Activated naive CD4-positive, alpha-beta T cell treated with Interleukin-2 at 50 U/mL for 16 hours (primary cell): ENCODE results near the gene RPS21.

Experiments
- DNase-seq: peaks from one replicate; pipeline ENCODE4 v3.0.0-alpha.2; 2020

Gene RPS21

GRCh38 chr20:62400021-62400420 is 13.1 kb downstream of the RPS21 start:
- DNase-seq, result no peak

GRCh38 chr20:62400541-62400940 is 13.6 kb downstream of the RPS21 start:
- no peak for DNase-seq

GRCh38 chr20:62401331-62401779 is 14.5 kb downstream of the RPS21 start:
- no peak for DNase-seq

GRCh38 chr20:62402456-62403150 is 15.7 kb downstream of the RPS21 start:
- no peak for DNase-seq

- DNase-seq, result no peak
These were observed 16.4 kb downstream of the RPS21 start for GRCh38 chr20:62403331-62403730.

GRCh38 chr20:62404112-62404665 is 17.3 kb downstream of the RPS21 start:
- no peak for DNase-seq

GRCh38 chr20:62404761-62405107 is 17.8 kb downstream of the RPS21 start:
- DNase-seq, result no peak

- DNase-seq, result no peak
These were observed 18.4 kb downstream of the RPS21 start for GRCh38 chr20:62405108-62405980.

- DNase-seq, result no peak
These were observed 19.1 kb downstream of the RPS21 start for GRCh38 chr20:62405981-62406513.

GRCh38 chr20:62406635-62407176 is 19.8 kb downstream of the RPS21 start:
- no peak for DNase-seq

- DNase-seq, result peak; percentile 91
These were observed 20.5 kb downstream of the RPS21 start, which contains the start of gene CABLES2 for GRCh38 chr20:62407221-62407992. Gene CABLES2, minus strand, starts transcription at chr20:62407285. Its CDS starts 9 bp downstream, at chr20:62407276.

- no peak for DNase-seq
These were observed 21.2 kb downstream of the RPS21 start for GRCh38 chr20:62408055-62408454.

GRCh38 chr20:62408640-62409039 is 21.7 kb downstream of the RPS21 start:
- no peak for DNase-seq

GRCh38 chr20:62409086-62409853 is 22.4 kb downstream of the RPS21 start:
- DNase-seq, result no peak

GRCh38 chr20:62409931-62410745 is 23.2 kb downstream of the RPS21 start:
- DNase-seq, result peak; percentile 35

- no peak for DNase-seq
These were observed 24.0 kb downstream of the RPS21 start for GRCh38 chr20:62410746-62411478.

- DNase-seq, result no peak
These were observed 24.7 kb downstream of the RPS21 start for GRCh38 chr20:62411479-62412193.

GRCh38 chr20:62412194-62413024 is 25.5 kb downstream of the RPS21 start:
- no peak for DNase-seq
